ENCODE results near the gene PPHLN1.

Gene PPHLN1

DNA sequence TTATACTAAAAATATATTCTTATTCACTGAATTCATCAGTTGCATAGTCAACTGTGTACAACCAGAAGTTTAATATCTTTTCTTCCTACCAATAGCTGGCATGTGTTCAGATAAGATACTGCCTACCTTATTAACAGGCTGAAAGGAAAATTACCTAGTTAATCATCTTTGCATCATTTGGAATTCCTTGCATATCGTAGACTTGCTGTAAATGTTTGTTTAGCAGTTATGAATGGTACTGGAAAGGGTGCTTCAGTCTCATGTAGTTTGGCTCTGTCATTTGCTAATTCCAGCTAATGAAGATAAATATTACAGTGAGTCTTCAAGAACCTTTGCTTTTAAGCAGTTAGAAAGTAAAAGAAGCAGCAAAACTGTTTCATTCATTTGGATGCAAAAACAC is 84.4 kb downstream of the PPHLN1 start:
- H3K36me3 ChIP-seq: no peaks in the 10 kb centered on the region
- H3K27me3 ChIP-seq (ENCODE audit: insufficient read depth, low read depth, severe bottlenecking): no peaks in the 10 kb centered on the region
- no peaks in the 10 kb centered on the region for H3K9me3 ChIP-seq (ENCODE audit: severe bottlenecking)
- DNase-seq: no peak
- TF ChIP-seq, protein P1, sequence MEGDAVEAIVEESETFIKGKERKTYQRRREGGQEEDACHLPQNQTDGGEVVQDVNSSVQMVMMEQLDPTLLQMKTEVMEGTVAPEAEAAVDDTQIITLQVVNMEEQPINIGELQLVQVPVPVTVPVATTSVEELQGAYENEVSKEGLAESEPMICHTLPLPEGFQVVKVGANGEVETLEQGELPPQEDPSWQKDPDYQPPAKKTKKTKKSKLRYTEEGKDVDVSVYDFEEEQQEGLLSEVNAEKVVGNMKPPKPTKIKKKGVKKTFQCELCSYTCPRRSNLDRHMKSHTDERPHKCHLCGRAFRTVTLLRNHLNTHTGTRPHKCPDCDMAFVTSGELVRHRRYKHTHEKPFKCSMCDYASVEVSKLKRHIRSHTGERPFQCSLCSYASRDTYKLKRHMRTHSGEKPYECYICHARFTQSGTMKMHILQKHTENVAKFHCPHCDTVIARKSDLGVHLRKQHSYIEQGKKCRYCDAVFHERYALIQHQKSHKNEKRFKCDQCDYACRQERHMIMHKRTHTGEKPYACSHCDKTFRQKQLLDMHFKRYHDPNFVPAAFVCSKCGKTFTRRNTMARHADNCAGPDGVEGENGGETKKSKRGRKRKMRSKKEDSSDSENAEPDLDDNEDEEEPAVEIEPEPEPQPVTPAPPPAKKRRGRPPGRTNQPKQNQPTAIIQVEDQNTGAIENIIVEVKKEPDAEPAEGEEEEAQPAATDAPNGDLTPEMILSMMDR (IDR thresholded peaks at IDR 0.05; ENCODE audit: low read depth, low read length): no peak
- no peak overlapping the region; the same call in 1 of the 2 replicates for H3K27ac ChIP-seq
- no peak overlapping the region for H3K4me3 ChIP-seq (ENCODE audit: low read depth, low read length)

GRCh38 chr12:42420395-42420794 is 94.4 kb downstream of the PPHLN1 start:
- Histone ChIP-seq H3K27ac (no peak overlapping the region), H3K36me3 (no peaks in the 10 kb centered on the region; the same call in 1 of the 2 replicates), H3K9me3 (ENCODE audit: severe bottlenecking) (no peaks in the 10 kb centered on the region), H3K27me3 (ENCODE audit: insufficient read depth, low read depth, severe bottlenecking) (no peaks in the 10 kb centered on the region), H3K4me3 (ENCODE audit: low read depth, low read length) (no peak overlapping the region)
- TF ChIP-seq, protein P1 (IDR thresholded peaks at IDR 0.05; ENCODE audit: low read depth, low read length): no peak
- DNase-seq: no peak

DNA sequence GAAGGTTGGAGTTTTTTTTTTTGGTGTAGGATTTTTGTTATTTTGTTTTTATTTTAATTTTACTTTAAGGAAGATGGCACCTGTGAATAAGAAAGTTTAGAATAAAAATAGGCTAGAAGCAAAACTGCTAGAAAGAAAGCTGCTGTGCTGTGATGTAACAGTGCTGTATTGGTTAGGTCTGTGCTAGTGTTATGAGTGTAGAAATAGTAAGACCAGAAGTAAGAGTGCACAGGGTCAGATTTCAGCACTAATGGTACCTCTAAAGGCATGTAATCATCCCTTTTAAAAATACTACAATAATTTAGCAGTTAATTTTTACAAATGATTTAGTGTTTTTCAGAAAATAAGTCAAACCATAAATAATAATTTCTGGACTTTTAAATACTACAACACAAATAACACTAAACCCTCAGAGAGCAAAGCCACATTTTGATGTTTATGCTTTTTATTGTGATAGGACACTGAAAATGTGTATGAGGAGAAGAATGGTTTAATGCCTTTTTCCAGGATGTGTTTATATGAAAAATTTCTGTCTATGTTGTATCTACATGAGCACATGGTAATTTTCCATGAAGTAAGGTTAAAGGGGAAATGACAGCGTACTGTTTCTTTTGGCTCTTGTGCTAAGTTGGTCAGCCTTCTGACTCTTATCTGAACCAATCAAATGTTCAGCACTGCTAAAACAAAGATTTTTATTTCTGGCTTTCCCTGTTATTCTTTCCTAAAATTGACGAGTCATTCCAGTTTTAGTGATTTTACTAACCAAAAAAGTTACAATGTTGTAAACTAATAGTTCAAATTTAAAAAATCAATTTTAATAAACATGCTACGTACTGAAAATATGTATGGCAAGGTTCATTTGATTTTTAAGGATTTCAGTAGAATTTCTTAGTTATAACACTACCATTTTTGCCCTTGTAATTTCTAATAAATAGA is 96.1 kb downstream of the PPHLN1 start:
- Histone ChIP-seq H3K27me3 (ENCODE audit: insufficient read depth, low read depth, severe bottlenecking) (no peaks in the 10 kb centered on the region), H3K36me3 (no peaks in the 10 kb centered on the region; the same call in 1 of the 2 replicates), H3K4me3 (ENCODE audit: low read depth, low read length) (no peak overlapping the region), H3K27ac (no peak overlapping the region), H3K9me3 (ENCODE audit: severe bottlenecking) (no peaks in the 10 kb centered on the region)
- DNase-seq: no peak
- TF ChIP-seq, protein P1 (IDR thresholded peaks at IDR 0.05; ENCODE audit: low read depth, low read length): no peak

GRCh38 chr12:42422785-42423184 is 96.8 kb downstream of the PPHLN1 start:
- Histone ChIP-seq H3K27ac (no peak overlapping the region), H3K27me3 (ENCODE audit: insufficient read depth, low read depth, severe bottlenecking) (no peaks in the 10 kb centered on the region), H3K9me3 (ENCODE audit: severe bottlenecking) (no peaks in the 10 kb centered on the region), H3K4me3 (ENCODE audit: low read depth, low read length) (no peak overlapping the region), H3K36me3 (no peaks in the 10 kb centered on the region; the same call in 1 of the 2 replicates)
- TF ChIP-seq, protein P1 (IDR thresholded peaks at IDR 0.05; ENCODE audit: low read depth, low read length): no peak
- DNase-seq: no peak

DNA sequence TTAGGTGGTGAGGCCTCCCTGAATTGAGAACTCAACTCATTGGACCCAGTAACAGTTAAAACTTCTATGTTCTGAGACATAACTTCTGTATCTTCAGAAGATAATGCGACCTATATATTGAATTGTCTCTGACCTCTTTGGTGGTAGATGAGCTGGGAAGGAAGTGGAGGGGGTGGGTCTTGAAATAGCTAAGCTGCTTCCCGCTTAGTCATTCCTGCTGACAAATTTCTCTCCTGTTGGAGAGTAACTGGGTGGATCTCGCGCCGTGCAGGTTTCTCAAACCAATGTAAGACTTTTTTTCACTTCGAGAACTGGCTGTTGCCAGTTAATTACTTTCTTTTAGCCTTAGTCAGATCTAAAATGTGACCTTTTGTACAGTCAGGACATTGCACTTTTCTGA is 100.8 kb downstream of the PPHLN1 start:
- no peak for DNase-seq
- Histone ChIP-seq H3K9me3 (ENCODE audit: severe bottlenecking) (no peaks in the 10 kb centered on the region), H3K27me3 (ENCODE audit: insufficient read depth, low read depth, severe bottlenecking) (no peaks in the 10 kb centered on the region), H3K4me3 (ENCODE audit: low read depth, low read length) (no peak overlapping the region), H3K27ac (no peak overlapping the region), H3K36me3 (no peaks in the 10 kb centered on the region; the same call in 1 of the 2 replicates)
- TF ChIP-seq, protein P1 (IDR thresholded peaks at IDR 0.05; ENCODE audit: low read depth, low read length): no peak
